Neuronal stem cell (in vitro differentiated cells): ENCODE measurements around the gene SCNN1G.

Experiments used
- DNase-seq: peaks from one replicate; pipeline ENCODE4 v3.0.0-alpha.2; 2013; ENCODE audit warnings: low spot score
- H2AFZ ChIP-seq: one replicate; pipeline ENCODE4 v1.6.1; 2013; ENCODE audit warnings: mild to moderate bottlenecking, low read length, inconsistent platforms
- H2AK5ac ChIP-seq: 2 replicates; pipeline ENCODE4 v1.6.1; 2013; ENCODE audit warnings: low read depth, mild to moderate bottlenecking, inconsistent platforms, low read length, moderate library complexity, mixed read lengths
- H2BK120ac ChIP-seq: 2 replicates; pipeline ENCODE4 v1.6.1; 2013; ENCODE audit warnings: low read depth, mild to moderate bottlenecking, inconsistent platforms, low read length, moderate library complexity, mixed read lengths
- H2BK12ac ChIP-seq: one replicate; pipeline ENCODE4 v1.6.1; 2013; ENCODE audit warnings: low read length, inconsistent platforms
- H2BK15ac ChIP-seq: 2 replicates; pipeline ENCODE4 v1.6.1; 2013; ENCODE audit warnings: mild to moderate bottlenecking, low read length, inconsistent platforms, mixed read lengths
- H2BK5ac ChIP-seq: one replicate; pipeline ENCODE4 v1.6.1; 2013; ENCODE audit warnings: inconsistent platforms, mild to moderate bottlenecking, low read length, moderate library complexity
- H3K14ac ChIP-seq: one replicate; pipeline ENCODE4 v1.6.1; 2013; ENCODE audit warnings: low read length, inconsistent platforms
- H3K18ac ChIP-seq: 2 replicates; pipeline ENCODE4 v1.6.1; 2013; ENCODE audit warnings: low read length, inconsistent platforms
- H3K23ac ChIP-seq: 2 replicates; pipeline ENCODE4 v1.6.1; 2013; ENCODE audit warnings: low read depth, mild to moderate bottlenecking, mixed read lengths, low read length, inconsistent platforms; ENCODE audit not compliant: poor library complexity
- H3K27ac ChIP-seq: replicated peaks from 3 replicates; pipeline ENCODE4 v1.5.1; 2013; ENCODE audit warnings: low read length, inconsistent platforms
- H3K27me3 ChIP-seq, 3 experiments: 2 replicates each; pipeline ENCODE4 v1.6.1; 2013; ENCODE audit warnings: low read length in 3 of 3, mild to moderate bottlenecking in 2 of 3, inconsistent platforms in 1 of 3, low read depth in 1 of 3, mixed read lengths in 1 of 3, moderate library complexity in 1 of 3; ENCODE audit not compliant: control insufficient read depth in 3 of 3, insufficient read depth in 3 of 3
- H3K36me3 ChIP-seq, 2 donors: replicated peaks in 1 of 2; 2 replicates each; pipeline ENCODE4 v1.6.1; 2013; ENCODE audit warnings: low read length in 2 of 2; ENCODE audit not compliant: control insufficient read depth in 2 of 2, insufficient read depth in 2 of 2
- H3K4ac ChIP-seq: 2 replicates; pipeline ENCODE4 v1.6.1; 2013; ENCODE audit warnings: inconsistent platforms, mild to moderate bottlenecking, low read length, moderate library complexity
- H3K4me1 ChIP-seq, 2 donors: 1 replicate in 1 of 2; 2 replicates in 1 of 2; pipeline ENCODE4 v1.6.1; 2013; ENCODE audit warnings: low read length in 2 of 2, low read depth in 1 of 2; ENCODE audit not compliant: control insufficient read depth in 2 of 2, insufficient read depth in 1 of 2
- H3K4me2 ChIP-seq: one replicate; pipeline ENCODE4 v1.6.1; 2013; ENCODE audit warnings: mild to moderate bottlenecking, low read length, inconsistent platforms; ENCODE audit not compliant: insufficient read depth, poor library complexity, severe bottlenecking
- H3K4me3 ChIP-seq, 2 donors: 2 replicates each; pipeline ENCODE4 v1.5.1; 2013; ENCODE audit warnings: low read length in 2 of 2, mild to moderate bottlenecking in 2 of 2, inconsistent platforms in 1 of 2, moderate library complexity in 1 of 2
- H3K79me1 ChIP-seq: one replicate; pipeline ENCODE4 v1.6.1; 2013; ENCODE audit warnings: low read depth, mild to moderate bottlenecking, inconsistent platforms, low read length, moderate library complexity
- H3K9ac ChIP-seq: one replicate; pipeline ENCODE4 v1.6.1; 2013; ENCODE audit warnings: mild to moderate bottlenecking, low read depth, low read length, inconsistent platforms; ENCODE audit not compliant: poor library complexity
- H3K9me3 ChIP-seq, 2 donors: replicated peaks in 1 of 2; 2 replicates each; pipeline versions ENCODE3 to v1.6.1; 2013; ENCODE audit warnings: low read length in 2 of 2, mild to moderate bottlenecking in 2 of 2, inconsistent platforms in 1 of 2, low read depth in 1 of 2, mixed read lengths in 1 of 2, moderate library complexity in 1 of 2; ENCODE audit not compliant: control insufficient read depth in 2 of 2, insufficient read depth in 1 of 2
- H4K8ac ChIP-seq: one replicate; pipeline ENCODE4 v1.6.1; 2013; ENCODE audit warnings: low read depth, mild to moderate bottlenecking, inconsistent platforms, low read length, moderate library complexity
- H4K91ac ChIP-seq: one replicate; pipeline ENCODE4 v1.6.1; 2013; ENCODE audit warnings: low read length, low read depth, mild to moderate bottlenecking, inconsistent platforms; ENCODE audit not compliant: poor library complexity
- WGBS, 2 donors: extraction: QIAGEN DNeasy Blood & Tissue Kit; methylation state at CpG; one replicate each; pipeline ENCODE4 v1.1.7; 2013; ENCODE audit warnings: missing lambda C conversion rate in 2 of 2, mixed read lengths in 1 of 2; ENCODE audit not compliant: insufficient read length in 2 of 2, insufficient replicate concordance in 1 of 2; ENCODE audit errors: extremely low coverage in 2 of 2; 5-methylcytosine and 5-hydroxymethylcytosine counted together

SCNN1G gene

GRCh38 chr16:23254338-23254737, 71.8 kb downstream of the SCNN1G start:
- Histone ChIP-seq H2BK15ac (no peak overlapping the region), H2AK5ac (no peak overlapping the region), H2BK12ac (no peak overlapping the region), H3K4me2 (no peak overlapping the region), H3K23ac (no peak overlapping the region), H3K9me3 (no peaks in the 10 kb centered on the region), H3K4me1 (peaks cover 0 to 3% of the 10 kb centered on the region in 2 donors), H3K4me3 (no peak overlapping the region), H3K27me3 (no peaks in the 10 kb centered on the region), H3K14ac (no peak overlapping the region), H2BK120ac (no peak overlapping the region), H3K36me3 (no peaks in the 10 kb centered on the region), H3K9ac (no peak overlapping the region), H3K4ac (no peak overlapping the region), H4K91ac (no peak overlapping the region), H3K18ac (no peak overlapping the region), H3K27ac (no peak overlapping the region), H3K79me1 (no peaks in the 10 kb centered on the region), H2AFZ (no peak overlapping the region), H4K8ac (no peak overlapping the region), H2BK5ac (no peak overlapping the region)
- DNase-seq, result no peak
- no CpG with 5 or more reads among the region's 4 CpGs for WGBS, 2 donors

- no CpG with 5 or more reads among the region's 4 CpGs for WGBS, 2 donors
- Histone ChIP-seq H4K8ac (no peak overlapping the region), H3K9ac (no peak overlapping the region), H2AFZ (no peak overlapping the region), H3K9me3 (no peaks in the 10 kb centered on the region), H3K14ac (no peak overlapping the region), H3K27me3 (no peaks in the 10 kb centered on the region), H2BK120ac (no peak overlapping the region), H2BK5ac (no peak overlapping the region), H3K4me3 (no peak overlapping the region), H4K91ac (no peak overlapping the region), H2AK5ac (no peak overlapping the region), H3K4me1 (peaks cover 0 to 3% of the 10 kb centered on the region in 2 donors), H2BK15ac (no peak overlapping the region), H3K36me3 (no peaks in the 10 kb centered on the region), H3K79me1 (no peaks in the 10 kb centered on the region), H2BK12ac (no peak overlapping the region), H3K27ac (no peak overlapping the region), H3K18ac (no peak overlapping the region), H3K4ac (no peak overlapping the region), H3K23ac (no peak overlapping the region), H3K4me2 (no peak overlapping the region)
- no peak for DNase-seq
Observed at GRCh38 chr16:23255000-23255399, 72.5 kb downstream of the SCNN1G start.

GRCh38 chr16:23256440-23256839, 73.9 kb downstream of the SCNN1G start:
- no peaks in the 10 kb centered on the region for H3K36me3 ChIP-seq
- H3K79me1 ChIP-seq, result no peaks in the 10 kb centered on the region
- H2BK12ac ChIP-seq, result no peak overlapping the region
- H4K91ac ChIP-seq, result no peak overlapping the region
- H3K4me2 ChIP-seq, result no peak overlapping the region
- DNase-seq, result no peak
- no peak overlapping the region for H3K4ac ChIP-seq
- no peak overlapping the region for H2BK5ac ChIP-seq
- no peaks in the 10 kb centered on the region for H3K9me3 ChIP-seq
- WGBS, 2 donors, result no CpG with 5 or more reads among the region's 3 CpGs
- no peak overlapping the region for H2BK15ac ChIP-seq
- H2BK120ac ChIP-seq, result no peak overlapping the region
- H2AFZ ChIP-seq, result no peak overlapping the region
- no peak overlapping the region for H3K23ac ChIP-seq
- no peak overlapping the region for H3K9ac ChIP-seq
- H4K8ac ChIP-seq, result no peak overlapping the region
- no peaks in the 10 kb centered on the region for H3K27me3 ChIP-seq
- no peak overlapping the region for H3K14ac ChIP-seq
- no peak overlapping the region for H3K18ac ChIP-seq
- H2AK5ac ChIP-seq, result no peak overlapping the region
- no peak overlapping the region for H3K4me3 ChIP-seq
- H3K4me1 ChIP-seq, result peaks cover 0 to 3% of the 10 kb centered on the region in 2 donors
- H3K27ac ChIP-seq, result no peak overlapping the region

GRCh38 chr16:23257682-23258081, 75.1 kb downstream of the SCNN1G start:
- H4K8ac ChIP-seq, result no peak overlapping the region
- no peak overlapping the region for H3K4me2 ChIP-seq
- no peak overlapping the region for H3K9ac ChIP-seq
- H4K91ac ChIP-seq, result no peak overlapping the region
- H3K4ac ChIP-seq, result no peak overlapping the region
- no peaks in the 10 kb centered on the region for H3K27me3 ChIP-seq
- no peak overlapping the region for H2BK5ac ChIP-seq
- no peak overlapping the region for H2BK12ac ChIP-seq
- no peak overlapping the region for H3K14ac ChIP-seq
- H3K4me1 ChIP-seq, result peaks cover 0 to 3% of the 10 kb centered on the region in 2 donors
- H3K9me3 ChIP-seq, result no peaks in the 10 kb centered on the region
- no peak overlapping the region for H3K4me3 ChIP-seq
- no peaks in the 10 kb centered on the region for H3K36me3 ChIP-seq
- no peaks in the 10 kb centered on the region for H3K79me1 ChIP-seq
- no CpG with 5 or more reads among the region's 1 CpG for WGBS, 2 donors
- no peak overlapping the region for H2AK5ac ChIP-seq
- no peak overlapping the region for H2AFZ ChIP-seq
- DNase-seq, result no peak
- no peak overlapping the region for H2BK120ac ChIP-seq
- H3K23ac ChIP-seq, result no peak overlapping the region
- no peak overlapping the region for H3K18ac ChIP-seq
- no peak overlapping the region for H2BK15ac ChIP-seq
- no peak overlapping the region for H3K27ac ChIP-seq
